Measurements from ENCODE around the gene PRTG. TPM values are rescaled to one million over a fixed set of nuclear protein-coding genes. Genes with fewer than 3 reads are reported as not detected.

PRTG gene
- total and polyA plus RNA-seq, 2 donors (not counting 3 experiments of a cell fraction or from before 2014, with no cell fraction given) = 3.4 to 12.4 TPM

DNA sequence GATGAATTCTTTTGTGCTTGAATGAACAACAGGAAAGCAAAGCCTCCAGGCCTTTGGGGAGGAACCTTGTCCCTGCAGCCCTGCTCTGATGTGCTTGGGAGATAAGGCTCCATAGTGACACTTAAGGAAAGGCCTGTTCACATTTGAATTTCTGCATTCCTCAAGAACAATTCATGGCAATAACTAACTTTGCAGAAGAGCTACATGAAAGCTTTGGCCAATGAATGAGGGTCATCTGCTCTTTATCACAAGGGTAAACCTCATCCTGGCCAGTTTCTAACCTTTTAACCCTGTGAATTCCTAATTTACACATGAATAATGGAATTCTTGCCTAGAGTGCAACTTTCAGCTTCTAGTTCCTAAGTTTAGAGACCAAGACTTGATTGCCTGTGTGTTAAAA, 5.6 kb downstream of the PRTG start:
- CTCF ChIA-PET = interaction anchor here (0.9 to 2.0 kb wide), 6 partner anchors 8 to 88 kb away, joined by 3 to 10 read pairs (median 4); no protein-coding TSS in a partner anchor

More for the DNA sequence above, 5.6 kb downstream of the PRTG start:
- dilution Hi-C loops (cut with MboI; ENCODE audit: extremely low pct_ligation_motif_present, low sequenced_read_pairs) = no loop called here
- H3K79me2 ChIP-seq (ENCODE audit: control insufficient read depth, insufficient read depth, low read length) = peaks cover 2% of the 10 kb centered on the region
- BruUV-seq (replicated peaks) = no TSS peak
- H3K27ac ChIP-seq (ENCODE audit: insufficient read depth, low read depth, low read length) = no peak overlapping the region
- intact Hi-C loops (cut with micrococcal nuclease) = no loop called here
- peaks cover 30% of the 10 kb centered on the region for H3K4me1 ChIP-seq (ENCODE audit: control insufficient read depth, extremely low read depth, insufficient read depth, low read length)
- H3K9me1 ChIP-seq (replicated peaks; ENCODE audit: control insufficient read depth, extremely low read depth, insufficient read depth, low read length) = no peaks in the 10 kb centered on the region
- FAIRE-seq = peak; percentile 59
- H4K20me1 ChIP-seq (replicated peaks; ENCODE audit: control insufficient read depth, extremely low read depth, insufficient read depth, low read length) = no peaks in the 10 kb centered on the region
- H3K9ac ChIP-seq (replicated peaks; ENCODE audit: extremely low read depth, insufficient read depth, low read length) = no peak overlapping the region
- no peak overlapping the region for H3K4me3 ChIP-seq (replicated peaks in 1 of 3; ENCODE audit: insufficient read depth in 1 of 3, low read depth in 1 of 3, low read length in 3 of 3)
- H3K4me2 ChIP-seq (ENCODE audit: insufficient read depth, low read length) = peak overlapping the region; percentile 37
- no peaks in the 10 kb centered on the region for H3K27me3 ChIP-seq (ENCODE audit: control insufficient read depth in 2 of 2, insufficient read depth in 2 of 2, low read length in 2 of 2)
- H3K36me3 ChIP-seq (ENCODE audit: control insufficient read depth in 2 of 2, extremely low read depth in 1 of 2, insufficient read depth in 2 of 2, low read length in 2 of 2) = no peaks in the 10 kb centered on the region
- no peak overlapping the region for H2AFZ ChIP-seq (ENCODE audit: low read depth, low read length)
- TF ChIP-seq CTCF (IDR thresholded peaks at IDR 0.05; ENCODE audit: extremely low read depth in 1 of 2, insufficient read depth in 1 of 2, low read depth in 1 of 2, low read length in 2 of 2) (no peak), POLR2A (IDR thresholded peaks at IDR 0.05; ENCODE audit: low read depth, low read length) (no peak), GATA2 (IDR thresholded peaks at IDR 0.05; ENCODE audit: insufficient read depth, insufficient read length, low read depth, low read length) (peak; percentile 89)
- TF ChIP-seq, protein P1, sequence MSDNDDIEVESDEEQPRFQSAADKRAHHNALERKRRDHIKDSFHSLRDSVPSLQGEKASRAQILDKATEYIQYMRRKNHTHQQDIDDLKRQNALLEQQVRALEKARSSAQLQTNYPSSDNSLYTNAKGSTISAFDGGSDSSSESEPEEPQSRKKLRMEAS (IDR thresholded peaks at IDR 0.05; ENCODE audit: insufficient read depth, insufficient read length) = no peak
- H3K9me3 ChIP-seq (replicated peaks; ENCODE audit: control insufficient read depth, insufficient read depth, low read length) = no peaks in the 10 kb centered on the region
- DNase-seq (ENCODE audit: low read depth, low spot score) = peak; percentile 74
- POLR2A ChIA-PET = no interaction called here

All from endothelial cell of umbilical vein (primary cell).